DOHH2 (cell line): ENCODE results near the gene PSMA7.

Source experiments
- H3F3A ChIP-seq: fragments of 200-600 bp; sonication (generic), shearing (Covaris generic); 2 replicates; pipeline ENCODE4 v1.6.0; 2016; ENCODE audit warnings: antibody characterized with exemption, mild to moderate bottlenecking; ENCODE audit not compliant: control insufficient read depth, insufficient read depth
- H3K27ac ChIP-seq: fragments of 200-600 bp; sonication (generic); 2 replicates; pipeline ENCODE4 v1.5.1; 2014; ENCODE audit warnings: low read depth, mild to moderate bottlenecking, low read length, moderate library complexity
- H3K27me3 ChIP-seq: fragments of 200-600 bp; sonication (generic); 2 replicates; pipeline ENCODE4 v1.6.1; 2014; ENCODE audit warnings: mild to moderate bottlenecking, low read length, mixed read lengths; ENCODE audit not compliant: control insufficient read depth
- H3K36me3 ChIP-seq: fragments of 200-600 bp; sonication (generic); 2 replicates; pipeline ENCODE4 v1.6.1; 2014; ENCODE audit warnings: mild to moderate bottlenecking, low read length, moderate library complexity, mixed read lengths; ENCODE audit not compliant: control insufficient read depth
- H3K4me1 ChIP-seq: fragments of 200-600 bp; sonication (generic); 2 replicates; pipeline ENCODE4 v1.6.1; 2014; ENCODE audit warnings: mild to moderate bottlenecking, low read length, mixed read lengths; ENCODE audit not compliant: control insufficient read depth
- H3K4me2 ChIP-seq: fragments of 200-600 bp; sonication (generic); 2 replicates; pipeline ENCODE4 v1.6.0; 2014; ENCODE audit warnings: mild to moderate bottlenecking, low read length, moderate library complexity
- H3K4me3 ChIP-seq: fragments of 200-600 bp; sonication (generic); 2 replicates; pipeline ENCODE4 v1.5.1; 2014; ENCODE audit warnings: mild to moderate bottlenecking, low read length, mixed read lengths
- H3K79me2 ChIP-seq: fragments of 200-600 bp; sonication (generic); 2 replicates; pipeline ENCODE4 v1.6.1; 2014; ENCODE audit warnings: mild to moderate bottlenecking, low read length, mixed read lengths; ENCODE audit not compliant: control insufficient read depth
- H3K9me2 ChIP-seq: fragments of 200-600 bp; sonication (generic); replicated peaks from 2 replicates; pipeline ENCODE4 v1.6.1; 2014; ENCODE audit warnings: mild to moderate bottlenecking, low read length, mixed read lengths; ENCODE audit not compliant: control insufficient read depth
- H3K9me3 ChIP-seq: fragments of 200-600 bp; sonication (generic); 2 replicates; pipeline ENCODE4 v1.6.1; 2014; ENCODE audit warnings: antibody characterized with exemption, low read length, mixed read lengths; ENCODE audit not compliant: control insufficient read depth, insufficient read depth
- H4K20me1 ChIP-seq: fragments of 200-600 bp; sonication (generic); 2 replicates; pipeline ENCODE4 v1.6.0; 2014; ENCODE audit warnings: low read depth, mild to moderate bottlenecking, antibody characterized with exemption, low read length, moderate library complexity; ENCODE audit not compliant: control insufficient read depth, insufficient read depth
- CTCF ChIP-seq: fragments of 200-600 bp; sonication (generic); IDR thresholded peaks from one replicate; pipeline ENCODE4 v1.5.1; 2014; ENCODE audit warnings: antibody characterized with exemption, mild to moderate bottlenecking, low read depth, low read length; ENCODE audit not compliant: poor library complexity, severe bottlenecking
- EZH2phosphoT487 ChIP-seq: fragments of 200-600 bp; sonication (generic); IDR thresholded peaks from 2 replicates; pipeline ENCODE4 v1.6.1; 2017; ENCODE audit warnings: borderline replicate concordance, mild to moderate bottlenecking, antibody characterized with exemption, low read length, moderate library complexity, mixed read lengths

The PSMA7 gene

DNA sequence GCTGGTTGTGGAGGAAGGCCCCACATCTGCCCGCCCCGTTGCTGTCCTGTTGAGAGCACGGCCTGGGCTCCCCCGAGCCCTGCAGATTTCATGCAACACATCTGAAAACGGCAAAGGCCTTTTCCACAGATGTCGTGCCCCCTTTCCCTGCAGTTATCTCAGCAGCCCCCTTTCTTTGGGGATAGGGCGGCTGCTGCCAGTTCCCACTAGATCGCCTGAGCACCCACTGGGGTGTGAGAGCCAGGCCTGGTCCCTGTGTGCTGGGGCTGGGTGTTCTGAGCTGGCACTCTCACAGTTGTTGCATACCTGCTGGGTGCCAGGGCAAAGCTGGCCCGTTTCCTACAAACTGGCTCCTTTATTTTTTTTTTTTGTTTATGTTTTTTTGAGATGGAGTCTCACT, 27.3 kb upstream of the PSMA7 start:
- Histone ChIP-seq H3K4me1 (no peaks in the 10 kb centered on the region), H3K27me3 (no peaks in the 10 kb centered on the region), H3K27ac (no peak overlapping the region), H3K36me3 (peaks cover 17% of the 10 kb centered on the region), H3K79me2 (no peaks in the 10 kb centered on the region), H3K9me3 (no peaks in the 10 kb centered on the region), H4K20me1 (no peaks in the 10 kb centered on the region), H3K4me2 (no peak overlapping the region), H3K4me3 (no peak overlapping the region), H3K9me2 (no peaks in the 10 kb centered on the region), H3F3A (no peaks in the 10 kb centered on the region)
- TF ChIP-seq EZH2phosphoT487 (no peak), CTCF (no peak)

- Histone ChIP-seq H3F3A (no peaks in the 10 kb centered on the region), H3K4me2 (no peak overlapping the region), H3K79me2 (no peaks in the 10 kb centered on the region), H3K27ac (no peak overlapping the region), H3K9me3 (no peaks in the 10 kb centered on the region), H4K20me1 (no peaks in the 10 kb centered on the region), H3K27me3 (no peaks in the 10 kb centered on the region), H3K4me3 (no peak overlapping the region), H3K9me2 (no peaks in the 10 kb centered on the region), H3K4me1 (no peaks in the 10 kb centered on the region), H3K36me3 (peaks cover 21% of the 10 kb centered on the region)
- TF ChIP-seq EZH2phosphoT487 (no peak), CTCF (no peak)
Measured at GRCh38 chr20:62168890-62169435, 25.8 kb upstream of the PSMA7 start.

DNA sequence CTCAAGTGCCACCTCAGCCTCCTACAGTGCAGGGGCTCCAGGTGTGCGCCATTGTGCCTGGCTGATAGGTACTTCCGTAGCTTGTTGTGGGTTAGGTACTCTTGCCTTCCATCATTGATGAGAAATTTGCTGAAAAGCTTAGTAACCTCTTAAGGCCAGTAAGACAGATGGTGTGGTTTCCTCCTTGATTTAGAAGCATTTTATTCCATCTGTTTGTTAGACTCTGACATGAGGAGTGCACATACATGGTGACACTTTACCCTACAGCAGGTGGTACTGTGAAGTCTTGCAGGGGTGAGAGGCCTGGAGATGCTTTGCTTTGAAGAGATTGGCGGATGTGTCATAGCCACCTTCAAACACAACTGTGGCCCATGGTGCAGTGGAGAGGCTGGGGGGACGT, 24.9 kb upstream of the PSMA7 start:
- no peak overlapping the region for H3K4me2 ChIP-seq
- peaks cover 21% of the 10 kb centered on the region for H3K36me3 ChIP-seq
- no peak overlapping the region for H3K27ac ChIP-seq
- no peaks in the 10 kb centered on the region for H4K20me1 ChIP-seq
- no peaks in the 10 kb centered on the region for H3K9me2 ChIP-seq
- H3F3A ChIP-seq: no peaks in the 10 kb centered on the region
- H3K27me3 ChIP-seq: no peaks in the 10 kb centered on the region
- H3K79me2 ChIP-seq: no peaks in the 10 kb centered on the region
- TF ChIP-seq CTCF (no peak), EZH2phosphoT487 (no peak)
- H3K9me3 ChIP-seq: no peaks in the 10 kb centered on the region
- H3K4me1 ChIP-seq: no peaks in the 10 kb centered on the region
- no peak overlapping the region for H3K4me3 ChIP-seq
